ENCODE measurements around the gene SATB1. TPM values are rescaled to one million over a fixed set of nuclear protein-coding genes. Genes with fewer than 3 reads are reported as not detected.

SATB1 gene
- total RNA-seq, 1 experiment from 2014 or later: 2.7 TPM

GRCh38 chr3:18410205-18410604 is 14.9 kb downstream of the SATB1 start:
- DNase-seq (ENCODE audit: low read depth, low spot score) (no peak), ATAC-seq (no peak)
- Histone ChIP-seq H2AFZ (ENCODE audit: low read depth, low read length, poor library complexity, severe bottlenecking) (no peak overlapping the region), H3K4me1 (ENCODE audit: control insufficient read depth in 1 of 2, insufficient read depth in 2 of 2, low read length in 2 of 2) (no peaks in the 10 kb centered on the region), H3K79me2 (ENCODE audit: insufficient read depth, low read length) (no peaks in the 10 kb centered on the region), H3K4me3 (replicated peaks in 1 of 2; ENCODE audit: low read depth in 1 of 2, low read length in 2 of 2) (no peak overlapping the region), H3K9ac (ENCODE audit: low read length) (no peak overlapping the region), H3K9me2 (ENCODE audit: insufficient read depth) (no peaks in the 10 kb centered on the region), H3K9me3 (ENCODE audit: control insufficient read depth in 1 of 2, insufficient read depth in 1 of 2, low read depth in 1 of 2, low read length in 2 of 2) (no peaks in the 10 kb centered on the region), H3K27me3 (ENCODE audit: insufficient read depth, low read length) (peaks cover 24% of the 10 kb centered on the region), H3K36me3 (ENCODE audit: control insufficient read depth in 1 of 2, insufficient read depth in 2 of 2, low read length in 2 of 2) (no peaks in the 10 kb centered on the region), H3K4me2 (ENCODE audit: low read length) (no peak overlapping the region), H3K27ac (ENCODE audit: low read depth, low read length) (no peak overlapping the region), H4K20me1 (ENCODE audit: insufficient read depth) (no peaks in the 10 kb centered on the region)
- POLR2A ChIA-PET: no interaction called here
- CTCF ChIA-PET: no interaction called here
- no TSS peak for BruUV-seq (replicated peaks)
- intact Hi-C loops (cut with micrococcal nuclease): no loop called here
- RAD21 ChIA-PET (ENCODE audit: low non-redundant PET in 1 of 2, low total read pairs in 2 of 2, uncharacterized antibody in 2 of 2, unreplicated experiment in 2 of 2): no interaction called here
- TF ChIP-seq SIN3A (IDR thresholded peaks at IDR 0.05; ENCODE audit: low read depth) (no peak), ATF3 (IDR thresholded peaks at IDR 0.05) (no peak), MAX (IDR thresholded peaks at IDR 0.05) (no peak), ZBTB33 (IDR thresholded peaks at IDR 0.05; ENCODE audit: extremely low read depth, insufficient replicate concordance, low read length) (no peak), SP1 (IDR thresholded peaks at IDR 0.05; ENCODE audit: low read depth) (no peak), CTCF (IDR thresholded peaks at IDR 0.05 in 2 of 3, conservative IDR thresholded peaks at IDR 0.05 in 1 of 3; ENCODE audit: borderline replicate concordance in 1 of 3, insufficient read depth in 1 of 3, low read depth in 2 of 3, low read length in 2 of 3) (no peak), ELF1 (IDR thresholded peaks at IDR 0.05; ENCODE audit: borderline replicate concordance, low read depth) (no peak), TCF7L2 (IDR thresholded peaks at IDR 0.05; ENCODE audit: borderline replicate concordance, extremely low read depth, insufficient read depth, insufficient read length) (no peak), REST (IDR thresholded peaks at IDR 0.05; ENCODE audit: low read depth) (no peak), YY1 (IDR thresholded peaks at IDR 0.05; ENCODE audit: extremely low read depth, insufficient replicate concordance, low read depth, low read length) (no peak), RAD21 (IDR thresholded peaks at IDR 0.05; ENCODE audit: low read depth) (no peak), POLR2AphosphoS5 (IDR thresholded peaks at IDR 0.05; ENCODE audit: low read depth, low read length) (no peak), CEBPB (IDR thresholded peaks at IDR 0.05; ENCODE audit: low read depth) (no peak), CBX3 (IDR thresholded peaks at IDR 0.05; ENCODE audit: low read depth) (no peak), SRF (IDR thresholded peaks at IDR 0.05; ENCODE audit: low read depth) (no peak)
